Small intestine (tissue), 7 donors: Measurements from ENCODE around the gene AADACL2. TPM values are rescaled to one million over a fixed set of nuclear protein-coding genes. Genes with fewer than 3 reads are reported as not detected.
A peak's percentile ranks its signal among the peaks of the same experiment; 100 is the strongest.
"Not testable (repeated sequence)": the region's sequence is repeated elsewhere in the genome, so short reads cannot be mapped to it uniquely, and the experiment has no call there.

ENCODE experiments used
- DNase-seq, 2 donors: peaks; one replicate each; pipeline versions ENCODE4 v3.0.0 to v3.0.0-alpha.2; 2013
- FAIRE-seq: peaks from 2 replicates; lab custom pipeline; 2012; peaks lifted over from hg19 to GRCh38; lab: Jason Lieb, UNC
- H3K27ac ChIP-seq, 3 donors: one replicate each; pipeline ENCODE4 v1.5.1; 2013; ENCODE audit warnings: low read length in 2 of 3, mild to moderate bottlenecking in 2 of 3, control low read depth in 1 of 3, inconsistent platforms in 1 of 3, low read depth in 1 of 3, moderate library complexity in 1 of 3
- H3K27me3 ChIP-seq, 3 donors: one replicate each; pipeline ENCODE4 v1.6.1; 2013; ENCODE audit warnings: low read length in 3 of 3, inconsistent platforms in 1 of 3; ENCODE audit not compliant: control insufficient read depth in 3 of 3, insufficient read depth in 3 of 3
- H3K36me3 ChIP-seq, 3 donors: one replicate each; pipeline ENCODE4 v1.6.1; 2013; ENCODE audit warnings: low read length in 3 of 3, inconsistent platforms in 1 of 3, low read depth in 1 of 3, mild to moderate bottlenecking in 1 of 3, moderate library complexity in 1 of 3; ENCODE audit not compliant: control insufficient read depth in 3 of 3, insufficient read depth in 2 of 3
- H3K4me1 ChIP-seq, 3 donors: one replicate each; pipeline ENCODE4 v1.6.1; 2013; ENCODE audit warnings: low read length in 2 of 3, inconsistent platforms in 1 of 3, low read depth in 1 of 3, mild to moderate bottlenecking in 1 of 3, moderate library complexity in 1 of 3; ENCODE audit not compliant: control insufficient read depth in 3 of 3, insufficient read depth in 2 of 3
- H3K4me3 ChIP-seq, 3 donors: one replicate each; pipeline ENCODE4 v1.5.1; 2013; ENCODE audit warnings: low read length in 3 of 3, control low read depth in 1 of 3, inconsistent platforms in 1 of 3, low read depth in 1 of 3, mild to moderate bottlenecking in 1 of 3, moderate library complexity in 1 of 3
- H3K9me3 ChIP-seq, 2 donors: one replicate each; pipeline ENCODE4 v1.6.1; 2013; ENCODE audit warnings: low read depth in 1 of 2, low read length in 1 of 2; ENCODE audit not compliant: control insufficient read depth in 2 of 2, insufficient read depth in 1 of 2
- WGBS, 3 donors: extraction: QIAGEN DNeasy Blood & Tissue Kit; methylation state at CpG; one replicate each; pipeline ENCODE4 v1.1.7; 2013; 5-methylcytosine and 5-hydroxymethylcytosine counted together
- polyA plus RNA-seq, 4 donors: library from polyadenylated mRNA; stranded (reverse) in 3 of 4; unstranded in 1 of 4; fragments of 200-250 nt in 3 of 4; fragments of 120-200 nt in 1 of 4; gene quantifications; one replicate each; pipeline versions ENCODE4 v1.2.1 to v1.2.3, GENCODE V29; 2013
- donor health status: healthy with polysubstance abuse.
- donor health status: control.
- donor health status: control.
- donor health status: Bipolar disorder and iron deficiency.
- donor health status: healthy.

AADACL2 gene
- polyA plus RNA-seq, 4 donors = 0.60 TPM; not detected in 3

DNA sequence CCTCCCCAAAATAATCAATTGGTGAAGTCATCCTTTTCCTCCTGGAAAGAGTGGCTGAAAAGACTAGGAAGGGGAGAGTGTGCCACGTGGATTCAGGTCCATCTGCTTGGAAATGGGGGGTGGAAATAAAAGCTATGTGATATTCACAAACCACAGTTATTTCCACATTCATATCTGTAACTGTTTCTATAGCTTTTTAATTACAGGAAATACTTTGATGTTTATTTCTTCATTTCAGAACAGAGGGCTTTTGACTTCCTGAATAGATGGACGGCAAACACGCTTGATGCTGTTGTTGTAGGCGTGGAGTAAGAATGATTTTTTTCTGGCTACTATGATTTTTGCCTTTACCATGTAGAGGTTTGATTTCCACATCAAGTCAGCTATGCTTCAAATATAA is 10.1 kb downstream of the AADACL2 start:
- WGBS, 3 donors = 43 to 54% (median 45%) methylated on average over 4 of the region's 4 CpGs
- FAIRE-seq = no peak
- H3K27ac ChIP-seq = no peak overlapping the region
- no peaks in the 10 kb centered on the region for H3K9me3 ChIP-seq
- H3K4me3 ChIP-seq = no peak overlapping the region
- H3K36me3 ChIP-seq = no peaks in the 10 kb centered on the region
- H3K4me1 ChIP-seq = no peaks in the 10 kb centered on the region
- no peaks in the 10 kb centered on the region for H3K27me3 ChIP-seq
- no peak for DNase-seq

DNA sequence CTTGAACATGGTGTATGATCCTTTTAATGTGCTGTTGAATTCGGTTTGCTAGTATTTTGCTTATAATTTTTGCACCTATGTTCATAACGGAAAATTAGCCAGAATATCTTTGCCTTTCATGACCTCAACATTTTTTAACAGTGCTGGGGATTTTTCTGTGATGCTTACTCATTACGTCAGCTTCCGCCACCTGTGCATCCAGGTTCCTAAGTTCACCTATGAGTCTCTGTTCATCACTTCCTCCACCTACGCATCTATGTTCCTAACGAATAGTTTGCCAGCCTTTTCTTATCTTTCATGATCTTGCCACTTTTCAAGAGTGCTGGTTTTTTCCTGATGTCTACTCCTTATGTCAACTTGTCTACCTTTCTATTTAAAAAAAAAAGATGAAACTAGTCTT is 16.5 kb downstream of the AADACL2 start:
- 82 to 94% (median 91%) methylated on average over 6 of the region's 6 CpGs for WGBS, 3 donors
- Histone ChIP-seq H3K4me1 (no peaks in the 10 kb centered on the region), H3K9me3 (no peaks in the 10 kb centered on the region), H3K27me3 (no peaks in the 10 kb centered on the region), H3K4me3 (no peak overlapping the region), H3K36me3 (no peaks in the 10 kb centered on the region), H3K27ac (no peak overlapping the region)
- DNase-seq (no peak), FAIRE-seq (no peak)

DNA sequence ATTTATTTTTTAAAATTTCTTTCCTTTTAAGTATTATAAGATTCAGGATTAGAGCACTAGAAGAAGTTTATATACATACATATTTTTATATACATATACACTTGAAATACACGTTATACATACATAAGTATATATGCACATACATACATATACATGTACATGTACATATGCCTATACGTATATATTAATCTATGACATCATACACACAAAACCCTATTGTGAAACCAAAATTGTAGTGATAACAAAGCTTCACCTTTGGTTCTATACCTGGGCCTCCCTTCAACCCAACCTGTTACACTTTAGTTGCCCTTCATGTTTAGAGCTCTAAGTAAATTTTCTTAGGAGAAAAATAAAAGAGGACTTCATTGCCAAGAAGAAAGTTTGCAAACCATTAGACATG is 17.0 kb downstream of the AADACL2 start:
- WGBS, 3 donors = 89 to 92% (median 90%) methylated on average over 2 of the region's 2 CpGs
- Histone ChIP-seq H3K9me3 (no peaks in the 10 kb centered on the region), H3K36me3 (no peaks in the 10 kb centered on the region), H3K4me1 (no peaks in the 10 kb centered on the region), H3K27ac (no peak overlapping the region), H3K4me3 (no peak overlapping the region), H3K27me3 (no peaks in the 10 kb centered on the region)
- FAIRE-seq (no peak), DNase-seq (no peak)

DNA sequence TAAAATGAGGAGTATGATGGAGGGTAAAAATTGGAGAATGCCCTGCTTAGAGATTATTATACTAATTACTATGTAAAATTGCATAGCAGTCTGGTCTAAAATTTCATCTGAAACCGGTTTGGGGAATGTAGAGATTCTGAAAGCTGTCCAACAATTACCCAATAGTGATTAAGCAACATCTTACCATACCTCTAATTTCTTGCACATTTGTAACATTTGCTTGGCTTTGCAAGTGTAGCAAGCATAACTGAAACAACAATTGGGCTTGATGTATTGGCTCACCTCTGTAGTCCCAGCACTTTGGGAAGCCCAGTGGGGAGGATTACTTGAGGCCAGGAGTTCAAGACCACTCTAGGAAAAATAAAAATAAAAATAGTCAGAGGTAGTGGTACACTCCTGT is 17.4 kb downstream of the AADACL2 start:
- H3K4me3 ChIP-seq = no peak overlapping the region
- no peaks in the 10 kb centered on the region for H3K27me3 ChIP-seq
- H3K27ac ChIP-seq = no peak overlapping the region
- H3K9me3 ChIP-seq = no peaks in the 10 kb centered on the region
- FAIRE-seq = no peak
- no peak for DNase-seq
- H3K36me3 ChIP-seq = no peaks in the 10 kb centered on the region
- WGBS, 3 donors = 41 to 58% (median 47%) methylated on average over 1 of the region's 1 CpG
- H3K4me1 ChIP-seq = no peaks in the 10 kb centered on the region

DNA sequence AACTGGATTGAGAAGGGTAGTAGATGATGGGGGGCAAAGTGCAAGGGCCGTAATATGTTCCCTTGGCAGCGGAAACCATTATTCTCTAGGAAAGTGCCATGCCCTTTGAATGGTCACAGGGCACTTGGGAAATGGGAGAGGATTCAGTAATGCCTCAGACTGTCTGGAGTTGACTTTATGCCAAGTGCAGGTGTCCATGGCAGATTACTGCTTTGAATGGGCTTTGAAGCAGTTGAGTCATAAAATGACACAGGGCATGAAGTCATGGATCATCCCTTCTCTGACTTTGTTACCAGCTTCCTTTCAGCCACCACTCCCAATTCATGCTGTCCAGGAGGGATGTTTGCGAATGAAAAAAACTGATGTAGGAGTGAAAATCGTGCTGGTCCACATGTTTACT is 20.1 kb downstream of the AADACL2 start:
- 49 to 78% (median 55%) methylated on average over 4 of the region's 4 CpGs for WGBS, 3 donors
- no peaks in the 10 kb centered on the region for H3K4me1 ChIP-seq
- no peak overlapping the region for H3K4me3 ChIP-seq
- H3K27me3 ChIP-seq = no peaks in the 10 kb centered on the region
- no peak overlapping the region for H3K27ac ChIP-seq
- DNase-seq (peak in 1 of 2 donors; percentile 48), FAIRE-seq (no peak)
- H3K9me3 ChIP-seq = no peaks in the 10 kb centered on the region
- no peaks in the 10 kb centered on the region for H3K36me3 ChIP-seq

DNA sequence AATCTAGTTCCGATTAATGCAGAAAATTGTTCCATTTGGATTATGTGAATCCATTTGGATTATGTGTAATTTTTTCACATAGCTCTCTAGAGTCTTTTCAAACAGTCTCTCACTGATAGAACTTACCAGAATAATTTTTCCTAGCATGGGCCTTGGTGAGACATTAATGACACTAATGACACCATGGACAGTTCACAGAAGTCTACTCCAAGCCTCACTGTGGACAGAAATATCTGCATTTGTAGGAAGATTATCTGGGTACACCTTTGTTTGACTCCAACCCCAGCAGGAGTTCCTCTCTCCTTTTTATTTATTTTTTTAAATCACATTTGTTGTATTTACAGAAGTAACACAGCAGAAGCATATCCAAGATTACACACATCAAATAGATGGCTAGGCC is 27.9 kb downstream of the AADACL2 start:
- Histone ChIP-seq H3K9me3 (no peaks in the 10 kb centered on the region), H3K27me3 (no peaks in the 10 kb centered on the region), H3K36me3 (no peaks in the 10 kb centered on the region), H3K27ac (no peak overlapping the region), H3K4me3 (no peak overlapping the region), H3K4me1 (no peaks in the 10 kb centered on the region)
- WGBS, 3 donors = 88 to 95% (median 92%) methylated on average over 1 of the region's 1 CpG
- DNase-seq (no peak), FAIRE-seq (no peak)

DNA sequence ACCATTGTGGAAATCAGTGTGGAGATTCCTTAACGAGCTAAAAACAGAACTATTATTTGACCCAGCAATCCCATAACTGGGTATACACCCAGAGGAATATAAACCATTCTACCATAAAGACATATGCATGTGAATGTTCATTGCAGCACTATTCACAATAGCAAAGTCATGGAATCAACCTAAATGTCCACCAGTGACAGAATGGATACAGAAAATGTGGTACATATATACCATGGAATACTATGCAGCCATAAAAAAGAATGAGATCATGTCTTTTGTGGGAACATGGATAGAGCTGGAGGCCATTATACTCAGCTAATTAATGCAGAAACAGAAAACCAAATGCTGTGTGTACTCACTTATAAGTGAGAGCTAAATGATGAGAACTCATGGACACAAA is 31.0 kb downstream of the AADACL2 start:
- not testable (repeated sequence) for H3K9me3 ChIP-seq, DNase-seq, H3K27me3 ChIP-seq, H3K36me3 ChIP-seq, FAIRE-seq, H3K27ac ChIP-seq, H3K4me3 ChIP-seq
- WGBS, 3 donors = 68 to 80% (median 76%) methylated on average over 1 of the region's 1 CpG
- H3K4me1 ChIP-seq = peaks cover 0 to 11% (median 0%) of the 10 kb centered on the region in 3 donors

DNA sequence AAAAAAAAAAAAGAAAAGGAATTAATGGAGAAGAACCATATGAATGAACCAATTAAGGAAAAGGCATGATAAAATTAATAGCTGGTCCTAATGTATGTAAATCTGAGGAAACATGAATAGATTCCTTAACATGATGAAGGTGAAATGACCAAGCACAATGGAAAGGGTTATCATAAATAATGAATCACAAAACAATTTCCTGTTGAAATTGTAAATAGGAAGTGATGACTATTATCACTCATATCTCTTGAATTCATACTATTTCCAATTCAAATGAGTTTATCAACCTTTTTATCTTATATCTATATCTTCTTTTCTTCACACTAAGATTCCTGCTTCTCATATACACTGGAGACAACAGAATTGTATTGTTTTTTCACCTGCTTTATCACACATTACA is 32.0 kb downstream of the AADACL2 start:
- H3K9me3 ChIP-seq = no peaks in the 10 kb centered on the region
- no peaks in the 10 kb centered on the region for H3K36me3 ChIP-seq
- peaks cover 0 to 13% (median 0%) of the 10 kb centered on the region in 3 donors for H3K4me1 ChIP-seq
- FAIRE-seq (peak; percentile 87), DNase-seq (no peak)
- no peaks in the 10 kb centered on the region for H3K27me3 ChIP-seq
- no peak overlapping the region for H3K27ac ChIP-seq
- H3K4me3 ChIP-seq = no peak overlapping the region

DNA sequence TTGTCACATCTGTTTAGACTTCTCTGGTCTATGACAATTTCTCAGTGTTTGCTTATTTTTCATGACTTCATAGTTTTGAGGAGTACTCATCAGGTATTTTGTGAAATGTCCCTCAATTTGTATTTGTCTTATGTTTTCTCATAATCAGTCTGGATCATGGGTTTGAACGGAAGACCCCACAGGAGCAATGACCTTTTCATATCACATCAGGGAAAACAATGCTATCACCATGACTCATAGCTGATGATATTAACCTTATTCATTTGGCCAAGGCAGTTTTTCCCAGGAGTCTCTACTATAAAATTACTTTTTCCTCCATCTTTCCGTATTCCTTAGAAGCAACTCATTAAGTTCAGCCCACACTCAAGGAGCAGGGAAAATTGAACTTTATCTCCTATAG is 32.7 kb downstream of the AADACL2 start:
- no peak for DNase-seq
- no peak overlapping the region for H3K27ac ChIP-seq
- WGBS, 3 donors = 56 to 71% (median 56%) methylated on average over 2 of the region's 2 CpGs
- peaks cover 0 to 13% (median 0%) of the 10 kb centered on the region in 3 donors for H3K4me1 ChIP-seq
- H3K4me3 ChIP-seq = no peak overlapping the region
- no peaks in the 10 kb centered on the region for H3K27me3 ChIP-seq
- no peaks in the 10 kb centered on the region for H3K9me3 ChIP-seq
- FAIRE-seq = no peak
- no peaks in the 10 kb centered on the region for H3K36me3 ChIP-seq
